ENCODE data around the gene SEMA4B.
"Not testable (repeated sequence)": the region's sequence is repeated elsewhere in the genome, so short reads cannot be mapped to it uniquely, and the experiment has no call there.

Gene SEMA4B

DNA sequence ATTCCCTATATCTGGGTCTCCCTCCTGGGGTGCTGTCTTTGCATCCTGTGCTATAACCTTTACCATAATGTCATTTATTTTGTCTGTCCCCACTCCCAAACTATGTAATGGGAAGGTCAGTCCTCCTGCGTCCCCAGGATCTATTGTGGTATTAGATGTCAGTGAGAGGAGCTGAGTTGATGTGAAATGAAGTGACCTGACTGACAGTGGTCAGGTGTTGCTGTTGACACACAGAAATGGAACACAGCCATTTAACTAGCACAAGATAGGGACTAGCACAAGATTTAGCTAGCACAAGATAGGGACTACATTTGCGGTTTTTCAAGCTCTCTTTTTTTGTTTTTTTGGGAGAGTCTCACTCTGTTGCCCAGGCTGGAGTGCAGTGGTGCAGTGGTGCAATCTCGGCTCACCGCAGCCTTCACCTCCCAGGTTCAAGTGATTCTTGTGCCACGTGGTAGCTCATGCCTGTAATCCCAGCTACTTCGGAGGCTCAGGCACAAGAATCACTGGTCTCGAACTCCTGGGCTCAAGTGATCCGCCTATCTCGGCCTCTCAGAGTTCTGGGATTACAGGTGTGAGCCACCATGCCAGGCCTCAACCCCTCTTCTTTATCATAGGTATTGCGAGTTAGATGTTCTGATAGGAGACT, 69.5 kb downstream of the SEMA4B start:
- DNase-seq = no peak
- intact Hi-C loops (cut with DNase I) = no loop called here

DNA sequence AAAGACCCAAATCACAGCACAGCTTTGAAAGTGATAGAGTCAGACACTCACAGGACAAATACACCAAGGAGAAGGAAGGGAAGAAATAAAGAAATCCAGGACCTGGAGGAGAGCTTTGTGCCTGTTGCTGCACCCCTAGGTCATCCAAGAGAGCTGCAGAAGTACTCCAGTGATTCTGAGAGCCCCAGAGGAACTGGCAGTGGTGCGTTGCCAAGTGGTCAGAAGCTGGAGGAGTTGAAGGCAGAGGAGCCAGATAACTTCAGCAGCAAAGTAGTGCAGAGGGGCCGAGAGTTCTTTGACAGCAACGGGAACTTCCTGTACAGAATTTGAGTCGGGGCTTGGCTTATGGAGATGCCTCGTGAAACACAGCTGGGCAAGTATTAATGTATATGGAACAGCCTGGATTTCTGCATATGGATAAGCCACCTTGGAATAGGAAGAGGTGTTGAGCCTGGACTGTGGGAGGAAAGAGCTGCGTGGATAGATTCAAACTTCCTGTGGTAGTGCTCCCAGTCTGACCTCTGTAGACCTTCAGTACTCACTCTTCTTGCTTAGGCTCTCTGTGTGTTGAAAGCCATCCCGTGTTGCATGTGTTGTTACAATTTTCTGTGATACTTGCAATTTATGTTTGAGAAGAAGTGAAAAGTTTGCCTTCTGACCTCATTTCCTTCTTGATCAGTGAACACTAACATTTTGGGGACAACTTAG, 70.5 kb downstream of the SEMA4B start:
- no peak for DNase-seq
- intact Hi-C loops (cut with DNase I) = no loop called here

DNA sequence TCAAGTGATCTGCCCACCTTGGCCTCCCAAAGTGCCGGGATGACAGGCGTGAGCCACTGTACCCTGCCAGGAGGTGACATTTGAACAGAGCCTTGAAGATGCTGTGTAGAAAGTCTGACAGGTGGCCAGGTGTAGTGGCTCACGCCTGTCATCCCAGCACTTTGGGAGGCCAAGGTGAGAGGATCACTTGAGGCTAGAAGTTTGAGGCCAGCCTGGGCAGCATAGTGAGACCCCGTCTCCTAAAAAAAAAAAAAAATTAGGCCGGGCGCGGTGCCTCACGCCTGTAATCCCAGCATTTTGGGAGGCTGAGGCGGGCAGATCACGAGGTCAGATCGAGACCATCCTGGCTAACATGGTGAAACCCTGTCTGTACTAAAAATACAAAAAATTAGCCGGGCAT, 77.3 kb downstream of the SEMA4B start:
- intact Hi-C loops (cut with DNase I) = not testable (repeated sequence)

More for the DNA sequence above, 77.3 kb downstream of the SEMA4B start:
- peak in 1 of 42 donors; percentile 9 for DNase-seq

Data from head of caudate nucleus (tissue), 42 donors.